OCI-LY3 (cell line): ENCODE data around the gene DEDD2.

Experiments used
- CTCF ChIP-seq: fragments of 200-600, 300-600 bp; sonication (generic); IDR thresholded peaks from 2 replicates; pipeline ENCODE4 v1.5.1; 2014; ENCODE audit warnings: antibody characterized with exemption, low read length, low read depth
- EZH2phosphoT487 ChIP-seq: fragments of 200-600 bp; shearing (Covaris generic); IDR thresholded peaks from 2 replicates; pipeline ENCODE4 v1.6.1; 2018; ENCODE audit warnings: antibody characterized with exemption, mixed run types, low read depth

- TF ChIP-seq CTCF = no peak
- TF ChIP-seq EZH2phosphoT487 = no peak
These were observed 65.4 kb downstream of the DEDD2 start for GRCh38 chr19:42151782-42152684.
